ENCODE measurements around the gene SLC25A17. TPM values are rescaled to one million over a fixed set of nuclear protein-coding genes. Genes with fewer than 3 reads are reported as not detected.
A peak's percentile ranks its signal among the peaks of the same experiment; 100 is the strongest.
"Not testable (repeated sequence)": the region's sequence is repeated elsewhere in the genome, so short reads cannot be mapped to it uniquely, and the experiment has no call there.

Gene SLC25A17, protein sequence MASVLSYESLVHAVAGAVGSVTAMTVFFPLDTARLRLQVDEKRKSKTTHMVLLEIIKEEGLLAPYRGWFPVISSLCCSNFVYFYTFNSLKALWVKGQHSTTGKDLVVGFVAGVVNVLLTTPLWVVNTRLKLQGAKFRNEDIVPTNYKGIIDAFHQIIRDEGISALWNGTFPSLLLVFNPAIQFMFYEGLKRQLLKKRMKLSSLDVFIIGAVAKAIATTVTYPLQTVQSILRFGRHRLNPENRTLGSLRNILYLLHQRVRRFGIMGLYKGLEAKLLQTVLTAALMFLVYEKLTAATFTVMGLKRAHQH
- total RNA-seq (10 to 100 TPM; 15.4 to 15.6 TPM), polyA plus RNA-seq (10 to 100 TPM; 17.4 to 19.5 TPM)

GRCh38 chr22:40818747-40819598, at the start of gene SLC25A17:
Gene SLC25A17, minus strand, starts transcription at chr22:40819346. Its CDS starts 98 bp downstream, at chr22:40819248.
- H3K27ac Mint-ChIP-seq: peak within 1 kb of the TSS; percentile 82 to 98 (median 95)
- no peaks in the 10 kb centered on the region for H3K36me3 ChIP-seq (ENCODE audit: insufficient read depth, low read length)
- ChIA-PET CTCF (ENCODE audit: partially characterized antibody) (interaction anchor here (0.7 to 3.8 kb wide), 6 partner anchors 9 to 136 kb away, joined by 3 to 20 read pairs (median 4); partner anchors contain the start of gene XPNPEP3), POLR2A (ENCODE audit: partially characterized antibody) (interaction anchor here (0.6 to 3.0 kb wide), 4 partner anchors 38 to 467 kb away, joined by 3 to 28 read pairs (median 4); partner anchors contain the start of genes RANGAP1, ST13 and XPNPEP3)
- peak within 1 kb of the TSS; percentile 92 to 99 (median 97) for H3K4me3 Mint-ChIP-seq
- H3K9me3 Mint-ChIP-seq: no peaks in the 10 kb centered on the region
- peak within 1 kb of the TSS; percentile 81 for H3K27ac ChIP-seq (ENCODE audit: low read depth, low read length)
- H3K36me3 Mint-ChIP-seq: peaks cover 6 to 10% of the 10 kb centered on the region in 2 donors
- no peaks in the 10 kb centered on the region for H3K9me3 ChIP-seq (ENCODE audit: control insufficient read depth in 1 of 2, low read length in 2 of 2)
- H3K4me1 ChIP-seq (ENCODE audit: insufficient read depth, low read length): peaks cover 27% of the 10 kb centered on the region
- H3K27me3 Mint-ChIP-seq: no peaks in the 10 kb centered on the region
- peaks cover 29 to 46% (median 36%) of the 10 kb centered on the region in 4 donors for H3K4me1 Mint-ChIP-seq
- intact Hi-C loops (cut with micrococcal nuclease): loop anchor here (1.0 to 5.0 kb wide), 6 partner anchors 37 to 272 kb away; partner anchors contain the start of genes MRTFA, RBX1 and ST13
- H3K4me3 ChIP-seq (ENCODE audit: low read length in 2 of 2): peak within 1 kb of the TSS; percentile 92 to 95
- H3K27me3 ChIP-seq (ENCODE audit: insufficient read depth, low read length): no peaks in the 10 kb centered on the region
- DNase-seq: peak; percentile 81 to 84 (median 82)

DNA sequence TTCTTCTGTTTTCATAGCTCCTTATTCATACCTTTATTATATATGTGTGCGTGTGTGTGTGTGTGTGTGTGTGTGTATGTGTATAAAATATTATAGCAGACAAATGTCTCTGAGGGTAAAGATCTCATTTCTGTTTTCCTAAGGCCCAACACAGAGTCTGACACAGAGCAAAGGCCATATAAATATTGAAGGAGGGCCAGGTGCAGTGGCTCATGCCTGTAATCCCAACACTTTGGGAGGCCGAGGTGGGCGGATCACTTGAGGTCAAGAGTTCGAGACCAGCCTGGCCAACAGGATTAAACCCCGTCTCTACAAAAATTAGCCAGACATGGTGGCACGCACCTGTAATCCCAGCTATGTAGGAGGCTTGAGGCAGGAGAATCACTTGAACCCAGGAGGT, 49.2 kb upstream of the SLC25A17 start:
- Mint-ChIP-seq H3K4me1 (peaks cover 8 to 21% (median 9%) of the 10 kb centered on the region in 4 donors), H3K27ac (peak overlapping the region in 1 of 7 donors; percentile 14)
- H3K36me3 ChIP-seq (ENCODE audit: insufficient read depth, low read length); H3K9me3 Mint-ChIP-seq; H3K27me3 Mint-ChIP-seq; H3K27me3 ChIP-seq (ENCODE audit: insufficient read depth, low read length); H3K9me3 ChIP-seq (ENCODE audit: control insufficient read depth in 1 of 2, low read length in 2 of 2); DNase-seq; H3K4me1 ChIP-seq (ENCODE audit: insufficient read depth, low read length); H3K36me3 Mint-ChIP-seq; intact Hi-C loops (cut with micrococcal nuclease); H3K4me3 Mint-ChIP-seq; H3K27ac ChIP-seq (ENCODE audit: low read depth, low read length); H3K4me3 ChIP-seq (ENCODE audit: low read length in 2 of 2): not testable (repeated sequence)
- POLR2A ChIA-PET (ENCODE audit: partially characterized antibody): interaction anchor here (0.6 kb wide), 1 partner anchor 39 kb away, joined by 4 read pairs; no protein-coding TSS in a partner anchor
- CTCF ChIA-PET (ENCODE audit: partially characterized antibody): interaction anchor here (0.7 kb wide), 1 partner anchor 32 kb away, joined by 3 read pairs; no protein-coding TSS in a partner anchor

- Mint-ChIP-seq H3K4me1 (peaks cover 10 to 27% (median 13%) of the 10 kb centered on the region in 4 donors), H3K9me3 (no peaks in the 10 kb centered on the region), H3K27me3 (no peaks in the 10 kb centered on the region), H3K36me3 (peaks cover 4 to 8% of the 10 kb centered on the region in 2 donors), H3K4me3 (no peak overlapping the region), H3K27ac (peak overlapping the region in 1 of 7 donors; percentile 64)
- no peaks in the 10 kb centered on the region for H3K9me3 ChIP-seq (ENCODE audit: control insufficient read depth in 1 of 2, low read length in 2 of 2)
- H3K4me1 ChIP-seq (ENCODE audit: insufficient read depth, low read length): no peaks in the 10 kb centered on the region
- no peak overlapping the region for H3K4me3 ChIP-seq (ENCODE audit: low read length in 2 of 2)
- POLR2A ChIA-PET (ENCODE audit: partially characterized antibody): interaction anchor here (0.6 to 1.1 kb wide), 2 partner anchors 10 to 511 kb away, joined by 3 to 8 read pairs; partner anchors contain the start of genes ST13 and XPNPEP3
- DNase-seq: no peak
- H3K27me3 ChIP-seq (ENCODE audit: insufficient read depth, low read length): no peaks in the 10 kb centered on the region
- CTCF ChIA-PET (ENCODE audit: partially characterized antibody): interaction anchor here (1.1 kb wide), 1 partner anchor 9 kb away, joined by 3 read pairs; no protein-coding TSS in a partner anchor
- peaks cover under 1% of the 10 kb centered on the region for H3K36me3 ChIP-seq (ENCODE audit: insufficient read depth, low read length)
- no peak overlapping the region for H3K27ac ChIP-seq (ENCODE audit: low read depth, low read length)
- intact Hi-C loops (cut with micrococcal nuclease): no loop called here
Observed at GRCh38 chr22:40867109-40867508, 48.0 kb upstream of the SLC25A17 start.

DNA sequence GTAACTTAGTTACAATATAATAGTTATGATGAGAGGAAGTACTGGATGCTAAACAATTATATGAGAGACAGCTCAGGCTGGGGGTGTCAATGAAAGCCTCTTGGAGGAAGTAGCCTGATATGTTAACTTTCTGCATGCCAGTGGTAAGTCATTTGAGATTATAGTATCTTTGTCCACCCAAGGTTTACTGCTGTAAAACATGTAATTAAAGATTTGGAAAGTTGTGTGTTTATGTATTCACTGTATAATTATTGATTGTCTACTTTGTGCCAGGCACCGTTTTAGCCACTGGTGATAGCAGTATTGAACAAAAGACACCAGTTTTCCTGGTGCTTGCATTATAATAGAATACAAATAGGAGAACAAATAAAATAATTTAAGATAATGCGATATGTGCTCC, 43.4 kb upstream of the SLC25A17 start:
- Mint-ChIP-seq H3K9me3 (no peaks in the 10 kb centered on the region), H3K36me3 (peaks cover 9% of the 10 kb centered on the region in 2 donors), H3K4me3 (no peak overlapping the region), H3K27me3 (no peaks in the 10 kb centered on the region), H3K27ac (peak overlapping the region in 3 of 7 donors; percentile 17 to 66 (median 19)), H3K4me1 (peaks cover 9 to 45% (median 22%) of the 10 kb centered on the region in 4 donors)
- Histone ChIP-seq H3K36me3 (ENCODE audit: insufficient read depth, low read length) (peaks cover 6% of the 10 kb centered on the region), H3K9me3 (ENCODE audit: control insufficient read depth in 1 of 2, low read length in 2 of 2) (no peaks in the 10 kb centered on the region), H3K27ac (ENCODE audit: low read depth, low read length) (no peak overlapping the region), H3K4me3 (ENCODE audit: low read length in 2 of 2) (no peak overlapping the region), H3K27me3 (ENCODE audit: insufficient read depth, low read length) (no peaks in the 10 kb centered on the region), H3K4me1 (ENCODE audit: insufficient read depth, low read length) (peaks cover 8% of the 10 kb centered on the region)
- CTCF ChIA-PET (ENCODE audit: partially characterized antibody): no interaction called here
- POLR2A ChIA-PET (ENCODE audit: partially characterized antibody): no interaction called here
- intact Hi-C loops (cut with micrococcal nuclease): no loop called here
- no peak for DNase-seq

DNA sequence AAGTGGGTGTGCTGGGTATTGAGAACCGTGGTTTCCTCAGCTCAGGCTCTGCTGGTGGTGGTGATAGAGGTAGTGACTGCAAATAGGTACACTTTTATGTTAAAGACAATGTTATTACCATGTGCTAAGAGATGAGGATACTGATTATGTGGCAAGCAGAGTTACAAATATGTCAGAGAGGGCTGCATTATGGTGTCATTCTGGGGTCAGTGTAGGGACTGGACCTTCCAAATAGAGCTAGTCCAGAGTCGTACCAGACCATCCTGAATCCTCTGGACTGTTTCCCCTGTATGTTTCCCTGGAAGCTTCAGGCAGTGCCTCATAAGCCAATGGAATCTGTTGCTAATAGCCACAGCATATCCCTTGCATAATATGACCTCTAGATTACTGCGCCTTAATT, 42.9 kb upstream of the SLC25A17 start, which contains the start of gene DNAJB7:
DNAJB7 (minus strand) TSS at position 101 of the 400 bp plus-strand sequence. CDS start 119 bp downstream, outside the sequence.
- CTCF ChIA-PET (ENCODE audit: partially characterized antibody): no interaction called here

DNA sequence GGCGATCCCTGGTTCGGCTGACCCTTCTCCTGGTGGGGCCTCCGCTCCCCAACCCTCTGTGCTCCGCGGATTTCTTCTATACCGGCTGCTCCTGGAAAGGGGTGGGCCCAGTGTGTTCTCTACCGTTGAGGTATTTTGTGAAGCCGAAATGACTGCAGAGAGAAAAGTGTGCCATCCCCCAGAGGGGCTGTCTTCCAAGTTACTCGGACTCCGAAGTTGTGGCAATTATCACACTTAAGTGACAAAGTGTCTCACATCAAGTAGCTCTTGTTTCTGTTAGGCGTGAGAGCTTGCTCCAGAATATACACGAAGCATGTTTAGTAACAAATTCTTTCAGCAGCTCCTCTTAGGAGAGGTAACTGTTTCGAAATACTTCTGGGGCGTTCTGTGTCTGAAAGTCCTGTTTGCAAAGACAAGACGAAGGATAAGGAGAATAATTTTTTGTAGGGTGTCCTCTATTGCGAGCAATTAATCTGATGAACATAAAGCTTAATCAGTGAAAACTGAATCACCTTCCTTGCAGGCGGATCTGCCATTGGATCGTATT, 38.2 kb upstream of the SLC25A17 start:
- H3K27me3 ChIP-seq (ENCODE audit: insufficient read depth, low read length): no peaks in the 10 kb centered on the region
- H3K36me3 ChIP-seq (ENCODE audit: insufficient read depth, low read length): peaks cover 9% of the 10 kb centered on the region
- peak overlapping the region; percentile 99 for H3K27ac ChIP-seq (ENCODE audit: low read depth, low read length)
- Mint-ChIP-seq H3K27me3 (peaks cover 0 to 2% of the 10 kb centered on the region in 2 donors), H3K9me3 (peaks cover 0 to 7% (median 0%) of the 10 kb centered on the region in 8 donors), H3K27ac (peak overlapping the region; percentile 98 to 100 (median 100)), H3K4me3 (peak overlapping the region; percentile 96 to 99 (median 98)), H3K36me3 (peaks cover 9 to 28% of the 10 kb centered on the region in 2 donors), H3K4me1 (peaks cover 20 to 62% (median 40%) of the 10 kb centered on the region in 4 donors)
- H3K4me1 ChIP-seq (ENCODE audit: insufficient read depth, low read length): peaks cover 47% of the 10 kb centered on the region
- ChIA-PET CTCF (ENCODE audit: partially characterized antibody) (interaction anchor here (0.7 to 1.6 kb wide), 10 partner anchors 35 to 524 kb away, joined by 3 to 5 read pairs (median 3); partner anchors contain the start of gene TEF), POLR2A (ENCODE audit: partially characterized antibody) (interaction anchor here (0.5 to 4.3 kb wide), 23 partner anchors 9 to 1705 kb away, joined by 3 to 28 read pairs (median 4); partner anchors contain the start of genes ACO2, CBX7, EP300 and MRTFA)
- H3K9me3 ChIP-seq (ENCODE audit: control insufficient read depth in 1 of 2, low read length in 2 of 2): no peaks in the 10 kb centered on the region
- peak overlapping the region; percentile 72 to 100 for H3K4me3 ChIP-seq (ENCODE audit: low read length in 2 of 2)
- intact Hi-C loops (cut with micrococcal nuclease): loop anchor here (1.0 to 5.0 kb wide), 5 partner anchors 17 to 429 kb away; partner anchors contain the start of genes EP300, L3MBTL2, MRTFA and RANGAP1
- no peak for DNase-seq

More for the DNA sequence above, 42.9 kb upstream of the SLC25A17 start, which contains the start of gene DNAJB7:
- Histone ChIP-seq H3K36me3 (ENCODE audit: insufficient read depth, low read length) (peaks cover 6% of the 10 kb centered on the region), H3K4me3 (ENCODE audit: low read length in 2 of 2) (no peak within 1 kb of the TSS), H3K27ac (ENCODE audit: low read depth, low read length) (no peak within 1 kb of the TSS), H3K27me3 (ENCODE audit: insufficient read depth, low read length) (no peaks in the 10 kb centered on the region), H3K4me1 (ENCODE audit: insufficient read depth, low read length) (peaks cover 12% of the 10 kb centered on the region), H3K9me3 (ENCODE audit: control insufficient read depth in 1 of 2, low read length in 2 of 2) (no peaks in the 10 kb centered on the region)
- peaks cover 0 to 5% (median 0%) of the 10 kb centered on the region in 8 donors for H3K9me3 Mint-ChIP-seq
- H3K27me3 Mint-ChIP-seq: peaks cover 0 to 2% of the 10 kb centered on the region in 2 donors
- peaks cover 11 to 50% (median 25%) of the 10 kb centered on the region in 4 donors for H3K4me1 Mint-ChIP-seq
- intact Hi-C loops (cut with micrococcal nuclease): no loop called here
- H3K36me3 Mint-ChIP-seq: peaks cover 9 to 15% of the 10 kb centered on the region in 2 donors
- peak within 1 kb of the TSS in 5 of 7 donors; percentile 3 to 73 (median 33) for H3K27ac Mint-ChIP-seq
- no peak for DNase-seq
- H3K4me3 Mint-ChIP-seq: no peak within 1 kb of the TSS
- POLR2A ChIA-PET (ENCODE audit: partially characterized antibody): no interaction called here
